Erythroblast (primary cell): ENCODE measurements around the gene OR56B4.

Experiments used
- GATA1 ChIP-seq: IDR thresholded peaks from 2 replicates; pipeline ENCODE4 v1.6.1; 2011; ENCODE audit warnings: low read depth, mild to moderate bottlenecking, control low read depth, low read length, moderate library complexity
- POLR2A ChIP-seq: IDR thresholded peaks from 2 replicates; pipeline ENCODE4 v1.6.1; 2011; ENCODE audit warnings: mild to moderate bottlenecking, low read length

DNA sequence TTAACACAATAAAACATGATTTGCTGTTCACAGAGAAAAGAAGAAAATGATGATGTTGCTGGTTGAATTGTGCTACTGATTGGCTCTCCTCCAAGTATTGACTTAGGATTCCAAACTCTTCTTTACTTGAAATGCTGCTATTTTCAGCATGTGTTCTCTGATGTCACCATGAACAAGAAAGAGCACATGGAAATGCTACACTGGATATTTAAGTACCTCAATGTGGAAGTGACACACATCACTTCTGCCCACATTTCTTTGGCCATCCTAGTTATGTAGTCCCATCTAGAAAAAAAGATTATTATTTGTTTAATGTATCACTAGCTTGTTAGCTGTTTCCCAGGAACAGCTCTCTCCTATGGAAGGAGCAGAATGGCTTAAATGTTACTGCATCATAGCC, 35.5 kb downstream of the OR56B4 start:
- no peak for TF ChIP-seq POLR2A
- TF ChIP-seq GATA1, result no peak
